ENCODE data around the gene KCNMB2. TPM values are rescaled to one million over a fixed set of nuclear protein-coding genes. Genes with fewer than 3 reads are reported as not detected.

Gene KCNMB2
- total RNA-seq, result not detected
- long read RNA-seq, result 0 reads

GRCh38 chr3:178536211-178537079, at the start of gene KCNMB2:
KCNMB2 (plus strand) TSS chr3:178536436.
- no peak within 1 kb of the TSS for H3K27ac ChIP-seq
- no peak for TF ChIP-seq POLR2A (IDR thresholded peaks at IDR 0.05)
- no peak for TF ChIP-seq CTCF (IDR thresholded peaks at IDR 0.05)
- H3K9me3 ChIP-seq, result no peaks in the 10 kb centered on the region
- no peaks in the 10 kb centered on the region for H3K4me1 ChIP-seq
- DNase-seq (no peak), ATAC-seq (peak; percentile 43 to 62 (median 55))
- 4% methylated on average over 19 of the region's 19 CpGs for WGBS (ENCODE audit: insufficient coverage, low coverage, low lambda C conversion rate, missing lambda C conversion rate)
- intact Hi-C loops (cut with DNase I), result no loop called here
- no peaks in the 10 kb centered on the region for H3K36me3 ChIP-seq
- H3K27me3 ChIP-seq, result no peaks in the 10 kb centered on the region
- H3K4me3 ChIP-seq, result peak within 1 kb of the TSS; percentile 8 to 23 (median 16)

- Histone ChIP-seq H3K36me3 (no peaks in the 10 kb centered on the region), H3K27me3 (no peaks in the 10 kb centered on the region), H3K4me1 (no peaks in the 10 kb centered on the region), H3K9me3 (no peaks in the 10 kb centered on the region), H3K27ac (no peak overlapping the region), H3K4me3 (no peak overlapping the region)
- no peak for TF ChIP-seq POLR2A (IDR thresholded peaks at IDR 0.05)
- no peak for TF ChIP-seq CTCF (IDR thresholded peaks at IDR 0.05)
- ATAC-seq (no peak), DNase-seq (no peak)
- intact Hi-C loops (cut with DNase I), result no loop called here
These were observed 49.3 kb upstream of the KCNMB2 start for GRCh38 chr3:178486903-178487302.

- Histone ChIP-seq H3K27ac (no peak overlapping the region), H3K27me3 (no peaks in the 10 kb centered on the region), H3K4me3 (no peak overlapping the region), H3K36me3 (no peaks in the 10 kb centered on the region), H3K4me1 (no peaks in the 10 kb centered on the region), H3K9me3 (no peaks in the 10 kb centered on the region)
- no peak for ATAC-seq
- intact Hi-C loops (cut with DNase I), result no loop called here
- DNase-seq, result no peak
- WGBS (ENCODE audit: insufficient coverage, low coverage, low lambda C conversion rate, missing lambda C conversion rate), result 53% methylated on average over 3 of the region's 3 CpGs
- TF ChIP-seq POLR2A (IDR thresholded peaks at IDR 0.05) (no peak), CTCF (IDR thresholded peaks at IDR 0.05) (no peak)
These were observed 48.5 kb upstream of the KCNMB2 start for GRCh38 chr3:178487752-178488151.

- Histone ChIP-seq H3K36me3 (no peaks in the 10 kb centered on the region), H3K9me3 (no peaks in the 10 kb centered on the region), H3K4me3 (no peak overlapping the region), H3K4me1 (no peaks in the 10 kb centered on the region), H3K27me3 (no peaks in the 10 kb centered on the region), H3K27ac (no peak overlapping the region)
- DNase-seq (no peak), ATAC-seq (no peak)
- intact Hi-C loops (cut with DNase I), result no loop called here
- WGBS (ENCODE audit: insufficient coverage, low coverage, low lambda C conversion rate, missing lambda C conversion rate), result 68% methylated on average over 3 of the region's 3 CpGs
- TF ChIP-seq POLR2A (IDR thresholded peaks at IDR 0.05) (no peak), CTCF (IDR thresholded peaks at IDR 0.05) (no peak)
These were observed 44.5 kb upstream of the KCNMB2 start for GRCh38 chr3:178491751-178492150.

All from right lobe of liver (tissue), 6 donors.